ENCODE measurements around the gene NEMP2. TPM values are rescaled to one million over a fixed set of nuclear protein-coding genes. Genes with fewer than 3 reads are reported as not detected.

NEMP2 gene
- total and polyA plus RNA-seq, 9 donors: 5.0 to 9.2 (median 6.6) TPM

DNA sequence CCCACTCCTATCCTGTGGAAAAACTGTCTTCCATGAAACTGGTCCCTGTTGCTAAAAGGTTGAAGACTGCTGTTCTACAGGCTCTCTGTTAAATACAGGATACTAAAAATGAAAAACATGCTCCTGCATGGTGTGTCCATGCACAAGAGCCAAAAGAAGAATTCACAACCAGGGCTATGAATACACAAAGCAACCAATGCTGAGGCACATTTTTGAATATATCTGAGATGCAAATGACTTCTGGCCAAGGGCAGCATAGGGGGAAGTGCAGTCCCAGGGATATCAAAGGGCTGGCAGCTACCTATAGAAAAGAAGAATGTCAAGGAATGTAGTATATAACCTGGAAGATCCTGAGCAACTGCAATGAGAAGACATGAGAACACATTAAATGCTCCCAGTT lies 6.6 kb downstream of the NEMP2 start:
- no peak for DNase-seq
- Histone ChIP-seq H3K4me1 (ENCODE audit: control insufficient read depth, insufficient read depth, low read length) (peaks cover 8% of the 10 kb centered on the region), H3K27ac (ENCODE audit: low read length) (no peak overlapping the region), H3K9me3 (replicated peaks; ENCODE audit: control insufficient read depth, low read depth, low read length) (no peaks in the 10 kb centered on the region), H3K4me3 (ENCODE audit: low read length) (no peak overlapping the region), H3K27me3 (ENCODE audit: control insufficient read depth, insufficient read depth, low read length) (no peaks in the 10 kb centered on the region), H3K36me3 (ENCODE audit: control insufficient read depth, insufficient read depth, low read length) (no peaks in the 10 kb centered on the region)

DNA sequence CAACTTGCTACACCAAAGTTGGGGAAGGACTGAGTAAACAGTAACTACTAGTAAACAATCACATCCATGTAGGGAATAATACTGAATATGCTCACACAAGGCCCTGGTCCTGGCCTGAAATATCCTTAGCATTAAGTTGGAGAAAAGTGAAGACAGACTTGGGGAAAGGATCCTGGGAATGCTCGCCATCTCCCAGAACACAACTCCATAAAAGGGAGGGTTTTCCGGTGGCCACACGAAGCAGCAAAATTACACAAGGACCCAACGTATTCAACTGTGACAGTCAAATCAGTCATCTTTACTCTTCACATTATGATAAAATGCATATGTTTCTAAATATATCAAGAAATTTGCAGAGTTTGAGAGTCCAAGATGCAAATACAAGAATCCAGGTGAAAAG lies 7.3 kb downstream of the NEMP2 start:
- Histone ChIP-seq H3K27me3 (ENCODE audit: control insufficient read depth, insufficient read depth, low read length) (no peaks in the 10 kb centered on the region), H3K9me3 (replicated peaks; ENCODE audit: control insufficient read depth, low read depth, low read length) (no peaks in the 10 kb centered on the region), H3K4me3 (ENCODE audit: low read length) (no peak overlapping the region), H3K4me1 (ENCODE audit: control insufficient read depth, insufficient read depth, low read length) (peaks cover 5% of the 10 kb centered on the region), H3K36me3 (ENCODE audit: control insufficient read depth, insufficient read depth, low read length) (no peaks in the 10 kb centered on the region), H3K27ac (ENCODE audit: low read length) (no peak overlapping the region)
- WGBS (ENCODE audit: insufficient coverage): no CpG with 5 or more reads among the region's 4 CpGs
- no peak for DNase-seq

DNA sequence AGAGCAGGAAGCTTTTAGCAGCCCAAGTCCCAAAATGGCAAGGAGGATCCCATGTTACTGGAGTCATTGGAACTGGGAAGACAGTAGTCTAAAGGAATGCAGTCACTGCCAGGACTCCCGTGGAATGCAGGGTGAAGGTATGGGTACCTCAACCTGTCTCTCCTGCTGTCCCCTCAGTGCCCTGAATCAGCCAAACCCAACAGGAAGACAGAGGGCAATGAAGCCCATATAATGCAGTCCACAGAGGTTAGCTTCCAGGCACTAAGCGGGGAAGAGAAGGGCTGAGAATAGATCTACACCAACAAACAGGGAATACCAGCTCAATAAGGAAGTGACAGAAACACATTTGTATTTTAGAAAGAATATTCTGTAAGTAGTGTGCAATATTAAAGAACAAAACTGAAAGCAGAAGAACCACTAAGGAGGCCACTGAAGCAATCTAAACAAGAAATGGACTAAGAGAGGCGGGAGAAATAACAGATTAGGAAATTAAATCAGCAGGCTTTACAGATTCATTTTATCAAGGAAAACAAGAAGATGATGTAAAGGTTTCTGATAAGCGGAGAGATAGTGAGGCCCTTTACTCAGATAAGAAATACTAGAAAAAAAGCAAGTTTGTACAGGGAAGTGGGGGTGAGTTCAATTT lies 8.3 kb downstream of the NEMP2 start:
- H3K9me3 ChIP-seq (replicated peaks; ENCODE audit: control insufficient read depth, low read depth, low read length): no peaks in the 10 kb centered on the region
- WGBS (ENCODE audit: insufficient coverage): no CpG with 5 or more reads among the region's 4 CpGs
- DNase-seq: no peak
- no peak overlapping the region for H3K4me3 ChIP-seq (ENCODE audit: low read length)
- H3K36me3 ChIP-seq (ENCODE audit: control insufficient read depth, insufficient read depth, low read length): no peaks in the 10 kb centered on the region
- no peaks in the 10 kb centered on the region for H3K27me3 ChIP-seq (ENCODE audit: control insufficient read depth, insufficient read depth, low read length)
- H3K4me1 ChIP-seq (ENCODE audit: control insufficient read depth, insufficient read depth, low read length): peaks cover 5% of the 10 kb centered on the region
- H3K27ac ChIP-seq (ENCODE audit: low read length): no peak overlapping the region

DNA sequence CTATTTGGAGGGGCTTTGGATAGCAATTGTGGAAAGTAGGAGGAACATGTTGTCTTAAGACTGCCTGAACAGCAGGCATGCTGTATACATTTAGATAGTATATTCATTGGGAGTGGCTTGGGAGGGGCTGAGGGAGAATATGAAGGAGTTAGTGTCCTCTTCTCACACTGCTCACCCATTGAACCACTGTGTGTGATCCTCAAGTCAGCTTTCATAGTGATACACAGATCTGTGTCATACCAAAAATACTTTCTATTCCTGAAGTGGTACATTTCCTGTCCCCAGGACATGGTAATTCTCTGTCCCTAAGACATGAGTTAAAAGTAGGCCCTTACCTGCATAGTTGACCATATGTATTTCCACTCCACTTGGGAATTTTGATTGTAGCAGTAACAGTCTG lies 9.6 kb downstream of the NEMP2 start:
- H3K27ac ChIP-seq (ENCODE audit: low read length): no peak overlapping the region
- DNase-seq: no peak
- H3K36me3 ChIP-seq (ENCODE audit: control insufficient read depth, insufficient read depth, low read length): peaks cover 2% of the 10 kb centered on the region
- H3K9me3 ChIP-seq (replicated peaks; ENCODE audit: control insufficient read depth, low read depth, low read length): no peaks in the 10 kb centered on the region
- no peak overlapping the region for H3K4me3 ChIP-seq (ENCODE audit: low read length)
- H3K4me1 ChIP-seq (ENCODE audit: control insufficient read depth, insufficient read depth, low read length): peaks cover 2% of the 10 kb centered on the region
- H3K27me3 ChIP-seq (ENCODE audit: control insufficient read depth, insufficient read depth, low read length): no peaks in the 10 kb centered on the region

DNA sequence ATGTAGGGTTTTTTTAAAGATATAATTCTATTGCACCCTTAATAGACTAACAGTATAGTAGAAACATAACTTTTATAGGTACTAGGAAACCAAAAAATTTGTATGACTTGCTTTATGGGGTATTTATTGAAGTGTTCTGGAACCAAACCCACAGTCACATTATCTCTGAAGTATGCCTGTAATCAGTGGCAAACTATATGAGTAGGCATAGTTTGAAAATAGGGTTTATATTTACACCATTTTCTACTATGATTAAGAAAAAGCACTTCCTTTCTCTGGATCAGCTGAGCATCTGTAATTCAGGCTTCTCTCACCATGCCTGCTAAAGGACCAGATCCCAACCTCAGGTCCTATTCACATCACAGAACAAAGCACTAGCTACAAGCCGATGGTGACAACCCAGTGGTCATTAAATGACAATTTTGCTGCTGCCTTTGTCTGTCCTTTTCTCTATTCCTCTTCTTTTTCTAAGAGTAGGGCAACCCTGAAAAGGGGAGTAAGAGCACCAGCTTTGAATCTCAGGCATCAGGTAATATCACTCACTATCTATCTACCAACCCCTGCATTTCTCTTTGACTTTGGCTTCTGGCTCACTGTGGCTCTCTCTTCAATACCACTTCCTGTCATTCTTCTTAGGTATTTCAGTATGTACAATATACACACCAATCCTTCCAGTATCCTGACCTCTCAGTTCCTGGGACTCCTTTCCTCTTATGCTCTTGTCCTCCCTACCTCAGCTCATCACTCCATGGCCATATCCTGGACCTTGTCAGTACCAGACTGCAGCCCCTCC lies 14.4 kb downstream of the NEMP2 start:
- no CpG with 5 or more reads among the region's 1 CpG for WGBS (ENCODE audit: insufficient coverage)

DNA sequence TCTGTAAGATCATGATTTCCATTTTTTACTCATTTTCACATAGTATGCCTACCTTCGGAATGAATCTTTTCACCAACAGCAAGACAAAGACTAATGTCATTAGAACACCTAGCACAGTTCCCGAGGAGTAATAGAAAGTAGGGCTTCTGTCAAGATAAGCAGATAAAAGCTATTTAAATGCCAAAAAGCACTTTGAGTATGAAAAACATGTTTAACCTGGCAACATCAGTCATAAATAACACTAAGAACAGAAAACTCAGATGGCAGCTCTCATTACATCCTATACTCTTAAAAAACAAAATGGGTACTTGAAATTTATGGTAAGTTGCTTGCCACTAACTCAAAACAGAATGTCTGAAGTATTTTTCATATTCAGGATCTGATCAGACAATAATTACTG lies 17.1 kb downstream of the NEMP2 start:
- Histone ChIP-seq H3K4me1 (ENCODE audit: control insufficient read depth, insufficient read depth, low read length) (no peaks in the 10 kb centered on the region), H3K27ac (ENCODE audit: low read length) (no peak overlapping the region), H3K36me3 (ENCODE audit: control insufficient read depth, insufficient read depth, low read length) (peaks cover 7% of the 10 kb centered on the region), H3K4me3 (ENCODE audit: low read length) (no peak overlapping the region), H3K27me3 (ENCODE audit: control insufficient read depth, insufficient read depth, low read length) (no peaks in the 10 kb centered on the region), H3K9me3 (replicated peaks; ENCODE audit: control insufficient read depth, low read depth, low read length) (no peaks in the 10 kb centered on the region)
- DNase-seq: no peak
- no CpG with 5 or more reads among the region's 2 CpGs for WGBS (ENCODE audit: insufficient coverage)

More for the DNA sequence above, 14.4 kb downstream of the NEMP2 start:
- DNase-seq: no peak
- Histone ChIP-seq H3K4me1 (ENCODE audit: control insufficient read depth, insufficient read depth, low read length) (no peaks in the 10 kb centered on the region), H3K27ac (ENCODE audit: low read length) (no peak overlapping the region), H3K27me3 (ENCODE audit: control insufficient read depth, insufficient read depth, low read length) (no peaks in the 10 kb centered on the region), H3K36me3 (ENCODE audit: control insufficient read depth, insufficient read depth, low read length) (peaks cover 2% of the 10 kb centered on the region), H3K4me3 (ENCODE audit: low read length) (no peak overlapping the region), H3K9me3 (replicated peaks; ENCODE audit: control insufficient read depth, low read depth, low read length) (no peaks in the 10 kb centered on the region)

DNA sequence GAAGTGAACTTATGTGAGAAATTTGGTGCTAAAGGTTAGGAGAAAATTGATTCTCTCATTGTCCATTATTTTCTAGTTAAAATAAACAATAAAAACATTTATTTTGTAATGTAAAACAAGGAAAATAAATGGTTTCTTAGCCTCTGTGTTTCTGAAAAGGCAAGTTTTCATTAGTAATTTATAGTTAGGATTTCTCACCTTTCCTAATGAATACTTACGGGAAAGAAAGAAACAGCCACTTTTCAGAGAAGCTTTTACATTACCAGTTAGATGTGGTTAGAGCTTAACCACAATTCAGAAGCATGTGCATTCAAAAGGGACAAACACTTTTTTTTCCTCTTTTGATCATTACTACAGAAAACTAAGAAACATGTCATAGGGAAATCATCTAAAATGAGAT lies 18.8 kb downstream of the NEMP2 start:
- Histone ChIP-seq H3K27me3 (ENCODE audit: control insufficient read depth, insufficient read depth, low read length) (no peaks in the 10 kb centered on the region), H3K36me3 (ENCODE audit: control insufficient read depth, insufficient read depth, low read length) (peaks cover 7% of the 10 kb centered on the region), H3K4me1 (ENCODE audit: control insufficient read depth, insufficient read depth, low read length) (no peaks in the 10 kb centered on the region), H3K4me3 (ENCODE audit: low read length) (no peak overlapping the region), H3K27ac (ENCODE audit: low read length) (no peak overlapping the region), H3K9me3 (replicated peaks; ENCODE audit: control insufficient read depth, low read depth, low read length) (no peaks in the 10 kb centered on the region)
- no CpG with 5 or more reads among the region's 1 CpG for WGBS (ENCODE audit: insufficient coverage)
- no peak for DNase-seq

DNA sequence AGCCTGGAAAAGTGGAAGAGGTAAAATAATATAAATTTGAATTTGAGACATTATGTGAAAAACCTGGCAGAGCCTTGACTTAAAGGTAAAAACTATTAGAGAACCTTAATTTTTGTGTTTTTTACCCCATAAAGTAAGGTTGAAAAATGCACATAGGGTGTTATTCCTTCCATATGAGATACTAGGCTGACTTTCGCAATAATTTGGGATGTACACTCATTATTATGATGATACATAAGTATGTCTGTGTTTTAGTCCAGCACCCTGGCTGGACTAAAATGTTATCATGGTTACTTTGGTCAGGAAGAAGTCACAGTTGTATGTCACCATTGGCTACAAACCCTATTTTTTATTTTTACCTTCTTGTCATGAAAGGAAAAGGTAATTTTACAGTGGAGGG lies 19.8 kb downstream of the NEMP2 start:
- no peak for DNase-seq
- Histone ChIP-seq H3K4me3 (ENCODE audit: low read length) (no peak overlapping the region), H3K27ac (ENCODE audit: low read length) (no peak overlapping the region), H3K36me3 (ENCODE audit: control insufficient read depth, insufficient read depth, low read length) (peaks cover 7% of the 10 kb centered on the region), H3K27me3 (ENCODE audit: control insufficient read depth, insufficient read depth, low read length) (no peaks in the 10 kb centered on the region), H3K9me3 (replicated peaks; ENCODE audit: control insufficient read depth, low read depth, low read length) (no peaks in the 10 kb centered on the region), H3K4me1 (ENCODE audit: control insufficient read depth, insufficient read depth, low read length) (no peaks in the 10 kb centered on the region)
- WGBS (ENCODE audit: insufficient coverage): no CpG with 5 or more reads among the region's 1 CpG

DNA sequence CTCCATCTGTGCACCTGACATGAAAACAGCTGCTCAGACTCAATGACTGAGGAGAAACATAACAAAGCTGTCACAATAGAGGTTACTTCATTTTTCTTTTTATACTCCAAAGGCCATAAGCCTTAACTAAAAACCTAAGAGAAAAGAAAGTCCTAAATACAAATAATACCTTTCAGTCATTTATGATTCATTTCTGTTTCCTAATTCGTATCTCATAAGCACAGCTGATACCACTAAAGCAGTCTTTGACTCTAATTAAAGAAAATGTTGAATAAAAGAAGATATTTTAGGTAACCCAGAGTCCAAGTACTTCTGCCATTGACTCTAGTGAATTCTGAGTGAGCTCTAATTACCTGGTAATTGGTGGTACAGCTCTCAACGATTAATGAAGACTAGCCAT lies 20.6 kb downstream of the NEMP2 start:
- H3K27ac ChIP-seq (ENCODE audit: low read length): no peak overlapping the region
- peaks cover 10% of the 10 kb centered on the region for H3K36me3 ChIP-seq (ENCODE audit: control insufficient read depth, insufficient read depth, low read length)
- no peak for DNase-seq
- no peaks in the 10 kb centered on the region for H3K27me3 ChIP-seq (ENCODE audit: control insufficient read depth, insufficient read depth, low read length)
- H3K4me3 ChIP-seq (ENCODE audit: low read length): no peak overlapping the region
- H3K9me3 ChIP-seq (replicated peaks; ENCODE audit: control insufficient read depth, low read depth, low read length): no peaks in the 10 kb centered on the region
- no peaks in the 10 kb centered on the region for H3K4me1 ChIP-seq (ENCODE audit: control insufficient read depth, insufficient read depth, low read length)
- WGBS (ENCODE audit: insufficient coverage): no CpG with 5 or more reads among the region's 2 CpGs

DNA sequence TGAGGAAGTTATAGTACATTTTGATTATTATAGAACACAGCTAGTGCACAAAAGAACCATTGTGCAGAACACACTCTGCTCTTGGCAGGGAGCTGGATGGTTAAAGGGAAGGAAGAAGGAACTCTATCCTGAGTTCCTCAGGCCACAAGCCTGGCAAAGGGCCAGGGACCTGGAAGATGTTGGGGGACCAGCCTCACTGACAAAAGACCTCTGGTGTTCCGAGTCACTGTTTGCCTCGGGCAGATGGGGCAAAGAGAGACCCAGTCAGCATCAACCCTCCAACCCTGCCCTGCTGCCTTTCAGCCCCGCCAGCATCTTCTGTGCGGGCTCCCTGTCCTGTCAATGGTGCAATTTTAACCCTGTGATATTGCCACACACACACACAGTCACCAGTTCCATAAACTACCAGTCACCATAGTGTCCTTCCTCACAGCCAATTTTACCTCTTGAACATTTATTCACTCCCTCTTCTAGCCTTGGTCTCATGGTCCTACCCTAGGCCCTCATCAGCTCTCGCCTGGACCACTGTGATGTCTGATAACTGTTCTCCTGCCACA lies 21.9 kb downstream of the NEMP2 start:
- Histone ChIP-seq H3K27ac (ENCODE audit: low read length) (no peak overlapping the region), H3K9me3 (replicated peaks; ENCODE audit: control insufficient read depth, low read depth, low read length) (no peaks in the 10 kb centered on the region), H3K27me3 (ENCODE audit: control insufficient read depth, insufficient read depth, low read length) (no peaks in the 10 kb centered on the region), H3K4me3 (ENCODE audit: low read length) (no peak overlapping the region), H3K4me1 (ENCODE audit: control insufficient read depth, insufficient read depth, low read length) (no peaks in the 10 kb centered on the region), H3K36me3 (ENCODE audit: control insufficient read depth, insufficient read depth, low read length) (peaks cover 10% of the 10 kb centered on the region)
- 58% methylated on average over 4 of the region's 5 CpGs for WGBS (ENCODE audit: insufficient coverage)
- DNase-seq: no peak
